Ramos (cell line): ENCODE results near the gene DNAJC13.
"Not testable (repeated sequence)": the region's sequence is repeated elsewhere in the genome, so short reads cannot be mapped to it uniquely, and the experiment has no call there.

Experiments
- in situ Hi-C: fragments of 300-500 bp; cut with MboI; formaldehyde crosslinking; loops from one replicate; pipeline ENCODE4 v1.14.3; 2022; ENCODE audit warnings: low sequenced_read_pairs; ENCODE audit not compliant: unreplicated experiment

DNAJC13 gene

GRCh38 chr3:132535575-132536441 lies 118.5 kb downstream of the DNAJC13 start:
- in situ Hi-C loops = no loop called here

- in situ Hi-C loops = no loop called here
Measured at GRCh38 chr3:132536442-132537153, 119.3 kb downstream of the DNAJC13 start.

- in situ Hi-C loops = no loop called here
Measured at GRCh38 chr3:132537297-132537696, 120.0 kb downstream of the DNAJC13 start.

- in situ Hi-C loops = no loop called here
Measured at GRCh38 chr3:132538072-132538471, 120.8 kb downstream of the DNAJC13 start.

- in situ Hi-C loops = no loop called here
Measured at GRCh38 chr3:132539681-132540080, 122.4 kb downstream of the DNAJC13 start.

GRCh38 chr3:132542577-132542976 lies 125.3 kb downstream of the DNAJC13 start:
- in situ Hi-C loops = no loop called here

- in situ Hi-C loops = no loop called here
Measured at GRCh38 chr3:132543011-132543739, 125.9 kb downstream of the DNAJC13 start.

GRCh38 chr3:132544130-132544529 lies 126.8 kb downstream of the DNAJC13 start:
- in situ Hi-C loops = no loop called here

GRCh38 chr3:132545471-132545870 lies 128.2 kb downstream of the DNAJC13 start:
- in situ Hi-C loops = loop anchor here (5.0 kb wide), 1 partner anchor 102 kb away; no protein-coding TSS in a partner anchor

- in situ Hi-C loops = loop anchor here (5.0 kb wide), 1 partner anchor 98 kb away; no protein-coding TSS in a partner anchor
Measured at GRCh38 chr3:132549169-132549568, 131.9 kb downstream of the DNAJC13 start.

GRCh38 chr3:132549890-132550578 lies 132.7 kb downstream of the DNAJC13 start:
- in situ Hi-C loops = loop anchor here (5.0 kb wide), 1 partner anchor 97 kb away; no protein-coding TSS in a partner anchor

GRCh38 chr3:132550579-132551305 lies 133.4 kb downstream of the DNAJC13 start:
- in situ Hi-C loops = no loop called here

GRCh38 chr3:132553826-132554225 lies 136.5 kb downstream of the DNAJC13 start:
- in situ Hi-C loops = no loop called here

- in situ Hi-C loops = no loop called here
Measured at GRCh38 chr3:132554437-132554836, 137.1 kb downstream of the DNAJC13 start.

- in situ Hi-C loops = no loop called here
Measured at GRCh38 chr3:132555306-132556035, 138.2 kb downstream of the DNAJC13 start.

GRCh38 chr3:132556036-132556386 lies 138.7 kb downstream of the DNAJC13 start:
- in situ Hi-C loops = not testable (repeated sequence)

- in situ Hi-C loops = no loop called here
Measured at GRCh38 chr3:132556508-132557159, 139.3 kb downstream of the DNAJC13 start.

- in situ Hi-C loops = no loop called here
Measured at GRCh38 chr3:132561003-132561402, 143.7 kb downstream of the DNAJC13 start.
